GM21381 (cell line): Measurements from ENCODE around the gene RPRD1B.

ENCODE experiments used
- ATAC-seq: cut with Tn5 transposase; IDR thresholded peaks from one replicate; pipeline ENCODE4 v1.9.1; 2021; ENCODE audit warnings: mild to moderate bottlenecking, moderate library complexity; ENCODE audit not compliant: unreplicated experiment

RPRD1B gene

GRCh38 chr20:38132910-38133501 is 99.5 kb downstream of the RPRD1B start:
- no peak for ATAC-seq

- no peak for ATAC-seq
Measured at GRCh38 chr20:38133680-38134426, 100.3 kb downstream of the RPRD1B start.

GRCh38 chr20:38134427-38135270 is 101.1 kb downstream of the RPRD1B start:
- no peak for ATAC-seq

- ATAC-seq, result no peak
Measured at GRCh38 chr20:38135271-38135650, 101.7 kb downstream of the RPRD1B start.

GRCh38 chr20:38135651-38136420 is 102.3 kb downstream of the RPRD1B start:
- no peak for ATAC-seq

- ATAC-seq, result no peak
Measured at GRCh38 chr20:38136421-38137245, 103.1 kb downstream of the RPRD1B start.

- ATAC-seq, result no peak
Measured at GRCh38 chr20:38137441-38138037, 104.0 kb downstream of the RPRD1B start.

GRCh38 chr20:38138086-38138778 is 104.7 kb downstream of the RPRD1B start:
- ATAC-seq, result no peak

- no peak for ATAC-seq
Measured at GRCh38 chr20:38139156-38139912, 105.8 kb downstream of the RPRD1B start.

- no peak for ATAC-seq
Measured at GRCh38 chr20:38139977-38140753, 106.6 kb downstream of the RPRD1B start.

GRCh38 chr20:38141204-38141888 is 107.8 kb downstream of the RPRD1B start:
- no peak for ATAC-seq
